Measurements from ENCODE around the gene USP34. TPM values are rescaled to one million over a fixed set of nuclear protein-coding genes. Genes with fewer than 3 reads are reported as not detected.
"Not testable (repeated sequence)": the region's sequence is repeated elsewhere in the genome, so short reads cannot be mapped to it uniquely, and the experiment has no call there.

USP34 gene
- total and polyA plus RNA-seq, 3 donors from 2014 or later, result 92.3 to 235 (median 230) TPM

DNA sequence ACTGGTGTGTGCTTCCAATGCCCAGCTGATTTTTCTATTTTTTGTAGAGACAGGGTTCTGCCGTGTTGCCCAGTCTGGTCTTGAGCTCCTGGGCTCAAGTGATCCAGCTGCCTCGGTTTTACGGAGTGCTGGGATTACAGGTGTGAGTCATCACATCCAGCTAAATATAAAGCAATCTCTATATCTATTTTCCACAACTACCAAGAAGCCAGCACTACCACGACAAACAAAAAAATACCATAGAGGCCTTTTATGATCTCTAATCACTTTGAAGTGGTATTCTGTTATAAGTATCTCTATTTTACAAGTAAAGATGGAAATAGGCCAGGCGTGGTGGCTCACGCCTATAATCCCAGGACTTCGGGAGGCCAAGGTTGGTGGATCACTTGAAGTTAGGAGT, 274.2 kb downstream of the USP34 start:
- intact Hi-C loops (cut with DNase I; ENCODE audit: low total_unique reads), result no loop called here
- no peak for DNase-seq
- WGBS, 2 donors, result 91 to 95% methylated on average over 7 of the region's 7 CpGs

DNA sequence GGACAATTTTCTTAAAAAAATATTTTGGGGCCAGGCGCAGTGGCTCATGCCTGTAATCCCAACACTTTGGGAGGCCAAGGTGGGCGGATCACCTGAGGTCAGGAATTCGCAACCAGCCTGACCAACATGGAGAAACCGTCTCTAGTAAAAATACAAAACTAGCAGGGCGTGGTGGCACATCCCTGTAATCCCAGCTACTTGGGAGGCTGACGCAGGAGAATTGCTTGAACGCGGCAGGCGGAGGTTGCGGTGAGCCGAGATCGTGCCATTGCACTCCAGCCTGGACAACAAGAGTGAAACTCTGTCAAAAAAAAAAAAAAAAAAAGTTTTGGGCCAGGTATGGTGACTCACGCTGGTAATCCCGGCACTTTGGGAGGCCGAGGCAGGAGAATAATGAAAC, 276.2 kb downstream of the USP34 start:
- 86 to 88% methylated on average over 15 of the region's 15 CpGs for WGBS, 2 donors
- H3K4me3 ChIP-seq; H3K36me3 ChIP-seq (ENCODE audit: low read depth, missing control alignments); H3K27me3 ChIP-seq; H3K9me3 ChIP-seq; intact Hi-C loops (cut with DNase I; ENCODE audit: low total_unique reads); DNase-seq; H3K27ac ChIP-seq; H3K4me1 ChIP-seq: not testable (repeated sequence)

More for the DNA sequence above, 274.2 kb downstream of the USP34 start:
- H3K36me3 ChIP-seq (ENCODE audit: low read depth, missing control alignments), result no peaks in the 10 kb centered on the region
- no peak overlapping the region for H3K27ac ChIP-seq
- H3K27me3 ChIP-seq, result no peaks in the 10 kb centered on the region
- no peak overlapping the region for H3K4me3 ChIP-seq
- H3K4me1 ChIP-seq, result no peaks in the 10 kb centered on the region
- TF ChIP-seq, protein P1, sequence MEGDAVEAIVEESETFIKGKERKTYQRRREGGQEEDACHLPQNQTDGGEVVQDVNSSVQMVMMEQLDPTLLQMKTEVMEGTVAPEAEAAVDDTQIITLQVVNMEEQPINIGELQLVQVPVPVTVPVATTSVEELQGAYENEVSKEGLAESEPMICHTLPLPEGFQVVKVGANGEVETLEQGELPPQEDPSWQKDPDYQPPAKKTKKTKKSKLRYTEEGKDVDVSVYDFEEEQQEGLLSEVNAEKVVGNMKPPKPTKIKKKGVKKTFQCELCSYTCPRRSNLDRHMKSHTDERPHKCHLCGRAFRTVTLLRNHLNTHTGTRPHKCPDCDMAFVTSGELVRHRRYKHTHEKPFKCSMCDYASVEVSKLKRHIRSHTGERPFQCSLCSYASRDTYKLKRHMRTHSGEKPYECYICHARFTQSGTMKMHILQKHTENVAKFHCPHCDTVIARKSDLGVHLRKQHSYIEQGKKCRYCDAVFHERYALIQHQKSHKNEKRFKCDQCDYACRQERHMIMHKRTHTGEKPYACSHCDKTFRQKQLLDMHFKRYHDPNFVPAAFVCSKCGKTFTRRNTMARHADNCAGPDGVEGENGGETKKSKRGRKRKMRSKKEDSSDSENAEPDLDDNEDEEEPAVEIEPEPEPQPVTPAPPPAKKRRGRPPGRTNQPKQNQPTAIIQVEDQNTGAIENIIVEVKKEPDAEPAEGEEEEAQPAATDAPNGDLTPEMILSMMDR (IDR thresholded peaks at IDR 0.05), result no peak
- no peak for TF ChIP-seq POLR2A (IDR thresholded peaks at IDR 0.05)
- H3K9me3 ChIP-seq, result no peaks in the 10 kb centered on the region

DNA sequence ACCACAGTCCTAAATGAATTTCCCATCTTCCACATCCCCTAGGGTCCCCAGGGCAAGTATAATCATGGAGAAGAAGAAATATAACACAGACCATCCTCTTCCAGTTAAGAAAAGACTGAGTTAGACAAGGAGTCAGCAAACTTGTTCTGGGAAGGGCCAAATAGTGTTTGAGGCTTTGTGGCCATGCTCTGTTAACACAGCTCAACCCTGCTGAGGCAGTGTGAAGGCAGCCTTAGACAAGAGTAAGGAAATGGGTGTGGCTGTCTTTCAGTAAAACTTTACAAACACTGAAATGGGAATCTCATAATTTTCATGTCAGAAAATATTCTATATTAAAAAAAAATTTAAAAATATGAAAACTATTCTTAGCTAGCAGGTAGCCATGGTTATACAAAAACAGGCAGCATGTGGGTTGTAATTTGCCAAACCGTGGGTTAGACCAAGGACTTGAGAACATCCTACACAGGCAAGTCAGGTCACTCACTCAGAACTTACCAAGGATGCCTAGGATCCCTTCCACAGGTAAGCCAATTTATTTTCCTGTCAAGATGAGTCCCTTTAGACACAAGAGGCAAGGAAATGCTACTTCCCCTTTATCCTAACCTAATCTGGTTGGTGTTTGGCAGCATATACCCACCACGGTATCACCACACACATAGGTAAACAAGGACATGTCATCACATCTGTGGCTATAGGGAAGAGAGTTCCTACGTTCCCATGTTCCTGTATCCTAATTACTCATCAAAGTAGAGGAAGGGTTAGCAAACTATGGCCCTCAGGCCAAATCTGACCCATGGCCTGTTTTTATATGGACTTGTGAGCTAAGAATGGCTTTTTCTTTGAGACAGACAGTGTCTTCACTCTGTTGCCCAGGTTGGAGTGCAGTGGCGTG, 277.0 kb downstream of the USP34 start:
- no peaks in the 10 kb centered on the region for H3K9me3 ChIP-seq
- no peak overlapping the region for H3K27ac ChIP-seq
- 83 to 86% methylated on average over 4 of the region's 4 CpGs for WGBS, 2 donors
- TF ChIP-seq, protein P1 (IDR thresholded peaks at IDR 0.05), result no peak
- H3K36me3 ChIP-seq (ENCODE audit: low read depth, missing control alignments), result no peaks in the 10 kb centered on the region
- H3K4me1 ChIP-seq, result no peaks in the 10 kb centered on the region
- no peaks in the 10 kb centered on the region for H3K27me3 ChIP-seq
- H3K4me3 ChIP-seq, result no peak overlapping the region
- no peak for DNase-seq
- intact Hi-C loops (cut with DNase I; ENCODE audit: low total_unique reads), result no loop called here

DNA sequence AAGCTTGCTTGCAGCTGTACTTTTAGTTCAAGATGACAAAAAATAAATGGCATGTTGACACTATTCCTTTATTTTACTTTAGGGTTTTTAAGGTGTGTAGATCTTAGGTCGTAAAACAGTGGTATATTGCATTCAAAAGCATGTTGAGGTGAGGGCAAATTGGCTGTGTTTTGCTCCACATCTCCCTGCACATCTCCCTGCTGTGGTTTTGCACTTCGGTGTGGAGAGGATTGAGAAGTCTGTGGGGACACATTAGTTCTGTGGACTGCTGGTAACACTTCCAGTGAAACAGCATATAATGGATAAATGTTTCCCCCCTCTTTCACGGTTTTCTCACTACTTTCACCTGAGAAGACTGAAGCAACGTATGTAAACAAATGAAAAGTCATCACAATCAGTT, 283.8 kb downstream of the USP34 start:
- Histone ChIP-seq H3K4me1 (no peaks in the 10 kb centered on the region), H3K27me3 (no peaks in the 10 kb centered on the region), H3K4me3 (no peak overlapping the region), H3K36me3 (ENCODE audit: low read depth, missing control alignments) (no peaks in the 10 kb centered on the region), H3K9me3 (no peaks in the 10 kb centered on the region), H3K27ac (no peak overlapping the region)
- 76 to 88% methylated on average over 4 of the region's 4 CpGs for WGBS, 2 donors
- intact Hi-C loops (cut with DNase I; ENCODE audit: low total_unique reads), result no loop called here
- TF ChIP-seq, protein P1 (IDR thresholded peaks at IDR 0.05), result no peak
- TF ChIP-seq POLR2A (IDR thresholded peaks at IDR 0.05), result no peak
- no peak for DNase-seq

DNA sequence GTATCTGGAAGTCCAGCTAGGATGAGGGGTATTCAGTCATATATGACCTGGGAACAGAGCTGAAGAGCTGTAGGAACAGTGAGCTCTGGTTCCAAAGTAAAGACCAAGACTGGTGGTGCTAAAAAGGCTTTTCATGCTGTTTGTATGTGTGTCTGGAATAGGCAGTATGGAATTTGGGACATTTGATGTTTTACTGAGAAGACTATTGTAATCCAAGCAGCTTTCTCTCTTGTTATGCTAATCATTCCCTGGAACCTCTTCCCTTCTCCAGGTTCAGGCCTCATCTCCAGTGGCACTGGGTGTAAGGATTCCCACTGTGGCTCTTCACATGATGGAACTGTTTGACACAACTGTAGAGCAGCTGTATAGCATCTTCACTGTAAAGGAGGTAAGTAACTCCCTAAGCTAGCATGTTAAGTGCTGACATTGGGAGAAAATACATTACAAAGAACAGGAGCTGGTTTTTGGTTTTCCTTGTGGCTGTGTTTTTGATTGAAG, 285.6 kb downstream of the USP34 start:
- no peak overlapping the region for H3K27ac ChIP-seq
- TF ChIP-seq, protein P1 (IDR thresholded peaks at IDR 0.05), result no peak
- no peak for TF ChIP-seq POLR2A (IDR thresholded peaks at IDR 0.05)
- no peaks in the 10 kb centered on the region for H3K27me3 ChIP-seq
- no peaks in the 10 kb centered on the region for H3K36me3 ChIP-seq (ENCODE audit: low read depth, missing control alignments)
- DNase-seq, result no peak
- intact Hi-C loops (cut with DNase I; ENCODE audit: low total_unique reads), result no loop called here
- H3K4me3 ChIP-seq, result no peak overlapping the region
- H3K9me3 ChIP-seq, result no peaks in the 10 kb centered on the region
- peaks cover 14% of the 10 kb centered on the region for H3K4me1 ChIP-seq
